UCSD-AML1 (cell line): ENCODE measurements around the gene MORN1.

Experiments
- DNase-seq: peaks from one replicate; lab custom pipeline; 2025; ENCODE audit not compliant: unreplicated experiment; lab: John Stamatoyannopoulos, UW

The MORN1 gene

GRCh38 chr1:2405588-2406295 lies 14.4 kb upstream of the MORN1 start:
- DNase-seq: no peak

- DNase-seq: no peak
These were observed 13.6 kb upstream of the MORN1 start for GRCh38 chr1:2404890-2405511.

- no peak for DNase-seq
These were observed 13.0 kb upstream of the MORN1 start for GRCh38 chr1:2404142-2404889.

- no peak for DNase-seq
These were observed 11.9 kb upstream of the MORN1 start for GRCh38 chr1:2403273-2403672.

GRCh38 chr1:2402420-2402819 lies 11.1 kb upstream of the MORN1 start:
- DNase-seq: no peak

GRCh38 chr1:2400950-2401649 lies 9.7 kb upstream of the MORN1 start:
- no peak for DNase-seq

- DNase-seq: no peak
These were observed 9.2 kb upstream of the MORN1 start for GRCh38 chr1:2400576-2400909.

GRCh38 chr1:2399890-2400575 lies 8.7 kb upstream of the MORN1 start:
- no peak for DNase-seq

GRCh38 chr1:2398871-2399270 lies 7.5 kb upstream of the MORN1 start:
- no peak for DNase-seq

- no peak for DNase-seq
These were observed 5.8 kb upstream of the MORN1 start for GRCh38 chr1:2397007-2397679.

GRCh38 chr1:2396476-2396875 lies 5.1 kb upstream of the MORN1 start:
- DNase-seq: no peak

- DNase-seq: no peak
These were observed 4.7 kb upstream of the MORN1 start for GRCh38 chr1:2396059-2396458.

- no peak for DNase-seq
These were observed 3.9 kb upstream of the MORN1 start for GRCh38 chr1:2395245-2395644.

- no peak for DNase-seq
These were observed 3.4 kb upstream of the MORN1 start for GRCh38 chr1:2394761-2395160.

GRCh38 chr1:2394220-2394619 lies 2.9 kb upstream of the MORN1 start:
- no peak for DNase-seq

GRCh38 chr1:2393471-2393877 lies 2.1 kb upstream of the MORN1 start:
- DNase-seq: no peak

GRCh38 chr1:2392686-2393085 lies 1.3 kb upstream of the MORN1 start:
- DNase-seq: no peak

- no peak for DNase-seq
These were observed 666 bp upstream of the MORN1 start for GRCh38 chr1:2391931-2392509.

GRCh38 chr1:2389644-2390043 lies 1.7 kb downstream of the MORN1 start:
- DNase-seq: no peak
